Right renal pelvis (tissue), 4 donors: ENCODE measurements around the gene IQSEC3. TPM values are rescaled to one million over a fixed set of nuclear protein-coding genes. Genes with fewer than 3 reads are reported as not detected.

ENCODE experiments used
- DNase-seq, 4 donors: peaks; one replicate each; pipeline ENCODE4 v3.0.0-alpha.2; 2013; ENCODE audit warnings: low read depth in 4 of 4, low spot score in 3 of 4, missing footprints in 1 of 4
- polyA plus RNA-seq, 4 donors: library from polyadenylated mRNA; unstranded; fragments of 120-200 nt; gene quantifications; one replicate each; pipeline ENCODE4 v1.2.1, GENCODE V29; 2013; ENCODE audit not compliant: insufficient read length in 4 of 4

The IQSEC3 gene
- polyA plus RNA-seq, 4 donors = 5.8 to 11.6 (median 7.8) TPM

GRCh38 chr12:108594-108993, 42.0 kb downstream of the IQSEC3 start:
- no peak for DNase-seq

GRCh38 chr12:109446-109845, 42.9 kb downstream of the IQSEC3 start:
- DNase-seq = no peak

GRCh38 chr12:109872-110271, 43.3 kb downstream of the IQSEC3 start:
- DNase-seq = no peak

- no peak for DNase-seq
Observed at GRCh38 chr12:111699-112493, 45.3 kb downstream of the IQSEC3 start.

- no peak for DNase-seq
Observed at GRCh38 chr12:113347-113746, 46.8 kb downstream of the IQSEC3 start.

GRCh38 chr12:114626-115211, 48.2 kb downstream of the IQSEC3 start:
- DNase-seq = no peak

GRCh38 chr12:115518-115917, 49.0 kb downstream of the IQSEC3 start:
- no peak for DNase-seq

- DNase-seq = no peak
Observed at GRCh38 chr12:115960-116915, 49.7 kb downstream of the IQSEC3 start.

GRCh38 chr12:117311-117710, 50.7 kb downstream of the IQSEC3 start:
- no peak for DNase-seq

GRCh38 chr12:117816-118345, 51.3 kb downstream of the IQSEC3 start:
- no peak for DNase-seq

- no peak for DNase-seq
Observed at GRCh38 chr12:118591-118990, 52.0 kb downstream of the IQSEC3 start.

- DNase-seq = no peak
Observed at GRCh38 chr12:120951-121350, 54.4 kb downstream of the IQSEC3 start.

- DNase-seq = no peak
Observed at GRCh38 chr12:121647-122046, 55.1 kb downstream of the IQSEC3 start.

GRCh38 chr12:125075-125474, 58.5 kb downstream of the IQSEC3 start:
- DNase-seq = no peak

GRCh38 chr12:125566-125965, 59.0 kb downstream of the IQSEC3 start:
- no peak for DNase-seq

GRCh38 chr12:128079-128478, 61.5 kb downstream of the IQSEC3 start:
- no peak for DNase-seq

- DNase-seq = no peak
Observed at GRCh38 chr12:129001-129400, 62.4 kb downstream of the IQSEC3 start.

GRCh38 chr12:130519-130918, 64.0 kb downstream of the IQSEC3 start:
- no peak for DNase-seq

GRCh38 chr12:131008-131407, 64.4 kb downstream of the IQSEC3 start:
- no peak for DNase-seq

- DNase-seq = no peak
Observed at GRCh38 chr12:131732-132495, 65.3 kb downstream of the IQSEC3 start.
